NCI-H1417 (cell line): ENCODE results near the gene UBN2.
"Not testable (repeated sequence)": the region's sequence is repeated elsewhere in the genome, so short reads cannot be mapped to it uniquely, and the experiment has no call there.

ENCODE experiments used
- DNase-seq, 3 experiments: peaks; one replicate each; lab custom pipeline; 2025; lab: John Stamatoyannopoulos, UW

The UBN2 gene

GRCh38 chr7:139294951-139295575, 64.0 kb downstream of the UBN2 start:
- no peak for DNase-seq

- DNase-seq = no peak
These were observed 66.8 kb downstream of the UBN2 start for GRCh38 chr7:139297795-139298194.

GRCh38 chr7:139299296-139299695, 68.3 kb downstream of the UBN2 start:
- DNase-seq = no peak

DNA sequence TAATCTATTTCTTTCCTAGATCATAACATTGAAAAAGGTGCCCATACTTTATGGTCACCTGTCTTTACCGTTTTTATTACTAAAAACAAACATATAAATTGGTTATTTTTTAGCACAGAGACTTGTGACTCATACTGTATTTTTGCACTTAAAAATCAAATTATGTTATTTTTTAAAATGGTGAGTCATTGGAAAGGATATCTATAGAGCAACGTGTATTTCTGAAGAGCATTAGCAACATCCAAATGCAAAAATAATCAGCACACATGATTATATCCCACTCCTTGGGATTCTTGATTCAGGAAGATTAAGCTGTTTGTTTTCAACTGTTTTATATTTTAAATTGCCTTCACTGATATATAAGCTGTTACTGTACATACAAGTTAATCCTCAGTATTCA, 69.4 kb downstream of the UBN2 start:
- DNase-seq = no peak

GRCh38 chr7:139304517-139304916, 73.5 kb downstream of the UBN2 start:
- DNase-seq = peak in 1 of 3 experiments; percentile 12

- DNase-seq = no peak
These were observed 87.0 kb downstream of the UBN2 start for GRCh38 chr7:139317939-139318505.

DNA sequence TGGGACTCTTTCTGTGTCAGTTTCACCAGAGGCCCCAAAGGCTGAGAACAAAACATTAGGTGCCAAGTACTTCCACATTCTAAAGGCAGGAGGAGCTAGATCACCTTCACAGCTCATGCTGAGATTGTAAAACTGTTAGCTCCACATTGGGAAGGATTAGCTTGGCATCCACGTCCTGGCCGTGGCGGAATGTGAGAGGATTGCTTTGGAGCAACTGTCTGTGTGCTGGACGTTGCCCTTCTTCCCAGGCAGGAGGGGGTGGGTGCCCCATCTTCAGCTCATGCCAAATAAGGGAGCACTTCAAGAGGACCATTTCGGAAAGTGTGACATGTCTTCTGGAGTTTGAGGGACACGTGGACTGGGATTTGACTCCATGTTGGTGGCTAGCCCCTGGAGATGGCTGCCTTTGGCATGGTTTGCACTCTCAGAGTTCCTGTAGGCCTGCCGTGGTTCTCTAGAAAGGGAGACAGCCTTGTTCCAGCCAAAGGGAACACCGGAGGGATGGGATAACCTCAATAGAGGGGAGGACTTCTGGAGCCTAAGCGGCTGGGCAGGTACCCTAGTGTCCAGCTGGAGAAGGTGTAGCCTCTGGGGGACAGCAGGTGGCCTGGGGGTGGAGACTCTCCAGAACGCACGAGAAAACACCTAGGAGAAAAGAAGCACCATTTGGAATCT, 90.2 kb downstream of the UBN2 start:
- no peak for DNase-seq

DNA sequence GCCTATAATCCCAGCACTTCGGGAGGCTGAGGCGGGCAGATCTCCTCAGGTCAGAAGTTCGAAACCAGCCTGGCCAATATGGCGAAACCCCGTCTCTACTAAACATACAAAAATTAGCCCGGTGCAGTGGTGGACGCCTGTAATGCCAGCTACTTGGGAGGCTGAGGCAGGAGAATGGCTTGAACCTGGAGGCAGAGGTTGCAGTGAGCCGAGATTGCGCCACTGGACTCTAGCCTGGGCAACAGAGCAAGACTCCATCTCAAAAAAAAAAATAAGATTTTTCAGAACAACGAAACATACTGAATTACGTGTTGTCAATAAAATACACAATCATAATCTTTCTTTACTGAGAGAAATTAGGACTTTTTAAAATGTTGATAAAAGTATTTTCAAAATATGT, 93.7 kb downstream of the UBN2 start:
- not testable (repeated sequence) for DNase-seq

- DNase-seq = no peak
These were observed 97.3 kb downstream of the UBN2 start for GRCh38 chr7:139328375-139328774.

DNA sequence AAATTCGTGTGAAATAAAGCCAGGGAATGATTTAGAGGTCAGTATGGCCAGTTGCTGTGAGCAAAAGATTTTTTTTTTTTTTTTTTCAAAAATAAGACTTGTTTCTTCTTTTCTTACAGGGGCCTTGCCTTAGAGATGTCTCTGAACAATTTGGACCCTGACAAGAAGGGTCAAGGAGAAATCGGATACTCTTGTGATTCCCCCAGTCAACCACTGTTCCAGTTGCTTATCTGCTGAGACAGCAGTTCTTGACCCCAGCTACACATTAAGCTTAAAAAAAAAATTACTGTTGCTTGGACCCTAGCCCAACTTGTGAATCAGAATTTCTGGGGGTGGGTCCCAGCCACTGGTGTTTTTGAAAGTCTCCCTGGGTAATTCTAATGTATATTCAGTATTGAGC, 98.1 kb downstream of the UBN2 start:
- no peak for DNase-seq

- no peak for DNase-seq
These were observed 99.4 kb downstream of the UBN2 start for GRCh38 chr7:139330333-139331030.

- DNase-seq = no peak
These were observed 101.8 kb downstream of the UBN2 start for GRCh38 chr7:139332697-139333359.

- not testable (repeated sequence) for DNase-seq
These were observed 102.4 kb downstream of the UBN2 start for GRCh38 chr7:139333443-139333842.

GRCh38 chr7:139334399-139335150, 103.5 kb downstream of the UBN2 start:
- no peak for DNase-seq

DNA sequence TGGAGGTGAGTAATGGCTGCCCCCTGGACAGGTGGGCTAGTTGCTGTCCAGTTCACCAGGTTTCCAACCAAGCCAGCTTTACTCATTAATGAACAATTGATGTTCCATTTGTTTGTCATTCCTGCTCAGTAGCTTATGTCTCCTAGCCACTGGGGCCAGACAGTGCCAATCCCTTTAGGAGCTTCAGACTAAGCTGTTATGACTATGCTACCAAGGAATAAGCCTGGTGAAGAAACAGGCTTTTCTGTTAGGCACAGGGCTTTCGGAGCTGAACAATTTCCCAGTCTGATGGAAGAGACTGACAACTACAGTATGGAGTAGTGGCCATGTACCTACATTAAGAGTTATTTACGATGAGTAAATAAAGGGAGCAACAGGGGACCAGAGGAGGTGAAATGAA, 108.0 kb downstream of the UBN2 start:
- no peak for DNase-seq

- no peak for DNase-seq
These were observed 108.6 kb downstream of the UBN2 start for GRCh38 chr7:139339698-139340036.

GRCh38 chr7:139340037-139340807, 109.2 kb downstream of the UBN2 start:
- peak; percentile 100 for DNase-seq

DNA sequence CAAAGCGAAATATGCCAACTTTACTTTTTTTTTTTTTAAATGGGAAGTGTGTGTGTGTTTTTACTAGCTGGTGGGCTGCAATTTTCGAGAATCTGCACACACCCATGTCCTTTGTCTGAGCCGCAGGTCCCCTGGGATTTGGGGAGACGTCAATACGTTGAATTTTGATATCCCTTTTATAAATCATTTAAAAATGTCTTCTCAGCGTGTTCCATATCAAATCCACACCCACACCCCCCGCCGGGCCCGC, 109.7 kb downstream of the UBN2 start:
- DNase-seq = no peak

DNA sequence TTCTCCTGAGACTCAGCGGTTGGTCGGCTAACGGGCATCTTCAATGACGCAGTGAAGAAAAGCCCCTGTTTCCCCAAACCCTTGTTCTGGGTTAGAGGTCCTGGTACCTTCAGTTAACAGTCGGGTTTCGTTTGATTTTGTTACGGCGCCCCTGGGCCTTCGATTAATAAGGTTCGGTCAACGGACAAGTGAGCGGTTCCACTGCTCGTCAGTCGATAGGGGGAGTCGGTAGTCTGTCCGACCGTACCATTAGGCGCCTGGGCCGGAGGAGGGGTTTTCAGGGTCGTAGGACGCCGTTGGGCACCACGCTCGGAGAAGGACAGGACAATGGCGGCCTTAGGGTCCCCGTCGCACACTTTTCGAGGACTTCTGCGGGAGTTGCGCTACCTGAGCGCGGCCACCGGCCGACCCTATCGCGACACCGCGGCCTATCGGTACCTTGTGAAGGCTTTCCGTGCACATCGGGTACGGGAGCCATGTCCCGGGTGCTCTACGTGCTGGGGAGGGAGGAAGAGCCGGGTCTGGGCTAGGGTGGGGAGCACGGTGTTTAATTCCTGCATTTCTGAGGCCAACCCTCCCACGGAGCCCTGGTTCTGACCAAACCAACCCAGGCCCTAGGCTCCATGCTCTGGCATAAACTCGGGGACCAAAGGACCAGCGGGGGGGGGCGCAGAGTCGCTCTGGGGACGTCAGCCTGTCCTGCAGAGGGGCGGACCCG, 110.2 kb downstream of the UBN2 start, which contains the start of gene FMC1:
Gene FMC1, plus strand, starts transcription at position 280 of the 718 bp plus-strand sequence. Its CDS starts 48 bp downstream, at position 328.
- peak; percentile 91 to 98 (median 97) for DNase-seq

DNA sequence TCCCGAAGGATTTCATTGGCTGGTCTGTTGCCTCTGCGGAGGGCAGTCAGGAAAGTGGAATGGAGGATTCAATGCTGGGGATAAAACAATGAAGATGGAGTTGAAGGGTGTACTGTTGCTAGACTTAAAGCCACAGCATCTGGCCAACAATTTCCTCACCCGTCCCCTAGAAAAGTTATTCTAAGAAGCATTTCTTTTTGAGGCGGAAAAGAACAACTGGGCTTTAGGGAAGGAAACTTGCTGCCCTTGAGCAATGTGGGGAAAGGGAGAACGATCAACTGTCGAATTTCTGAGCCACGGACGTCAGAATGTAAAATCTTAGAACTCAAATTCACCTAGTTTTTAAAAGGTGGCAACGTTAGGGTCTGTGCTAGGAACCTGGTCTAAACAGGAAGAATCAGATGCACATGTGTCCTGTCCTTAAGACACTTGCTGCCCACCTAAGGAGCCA, 110.8 kb downstream of the UBN2 start:
- DNase-seq = no peak
